Omental fat pad (tissue), 4 donors: Measurements from ENCODE around the gene GDNF. TPM values are rescaled to one million over a fixed set of nuclear protein-coding genes. Genes with fewer than 3 reads are reported as not detected.

ENCODE experiments used
- ATAC-seq: fragments of 150-250 bp; one replicate; pipeline ENCODE4 v1.9.1; 2016; ENCODE audit warnings: mild to moderate bottlenecking, moderate library complexity; ENCODE audit not compliant: low FRiP score
- DNase-seq: peaks from one replicate; pipeline ENCODE4 v3.0.0-alpha.2; 2019; ENCODE audit warnings: low spot score
- CTCF ChIP-seq, 3 donors: fragments of 450-650 bp; IDR thresholded peaks; one replicate each; pipeline ENCODE4 v1.5.1; 2016 to 2017; ENCODE audit warnings: antibody characterized with exemption in 3 of 3, mild to moderate bottlenecking in 3 of 3, moderate library complexity in 2 of 3
- total RNA-seq, 4 donors: library from RNA; depleted of rRNA; stranded (reverse); fragments of >200 nt; gene quantifications; one replicate each; pipeline ENCODE4 v1.1.0, GENCODE V29; 2016

Gene GDNF
- under 1 TPM in 1 of 4 donors, not detected in 3; 0.13 TPM for total RNA-seq

- ATAC-seq (no peak), DNase-seq (no peak)
- no peak for TF ChIP-seq CTCF (IDR thresholded peaks at IDR 0.05)
These were observed at the start of gene GDNF for GRCh38 chr5:37839407-37840052. Gene GDNF (minus strand): TSS chr5:37840041. CDS start chr5:37834796, 5,245 bp downstream.

DNA sequence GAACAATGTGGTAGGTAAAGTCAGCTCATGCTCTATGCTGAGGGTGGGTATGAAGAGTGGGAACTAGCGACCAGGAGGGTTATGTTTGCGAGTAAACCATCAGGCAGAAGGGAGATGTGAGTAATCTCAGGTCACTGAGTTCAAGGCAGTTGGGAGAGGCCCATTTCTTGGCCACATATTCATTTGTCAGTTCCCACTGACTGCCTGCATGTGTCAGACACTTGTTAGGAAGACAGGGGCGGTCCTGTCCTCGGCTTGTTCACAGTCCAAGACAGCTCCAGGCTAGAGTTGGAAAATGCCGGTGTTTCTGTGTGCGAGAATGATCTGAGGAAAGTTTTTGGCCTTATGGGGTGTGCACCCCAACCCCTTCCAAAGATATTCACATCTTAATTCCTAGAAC, 48.6 kb upstream of the GDNF start:
- ATAC-seq (no peak), DNase-seq (no peak)
- TF ChIP-seq CTCF (IDR thresholded peaks at IDR 0.05), result no peak

DNA sequence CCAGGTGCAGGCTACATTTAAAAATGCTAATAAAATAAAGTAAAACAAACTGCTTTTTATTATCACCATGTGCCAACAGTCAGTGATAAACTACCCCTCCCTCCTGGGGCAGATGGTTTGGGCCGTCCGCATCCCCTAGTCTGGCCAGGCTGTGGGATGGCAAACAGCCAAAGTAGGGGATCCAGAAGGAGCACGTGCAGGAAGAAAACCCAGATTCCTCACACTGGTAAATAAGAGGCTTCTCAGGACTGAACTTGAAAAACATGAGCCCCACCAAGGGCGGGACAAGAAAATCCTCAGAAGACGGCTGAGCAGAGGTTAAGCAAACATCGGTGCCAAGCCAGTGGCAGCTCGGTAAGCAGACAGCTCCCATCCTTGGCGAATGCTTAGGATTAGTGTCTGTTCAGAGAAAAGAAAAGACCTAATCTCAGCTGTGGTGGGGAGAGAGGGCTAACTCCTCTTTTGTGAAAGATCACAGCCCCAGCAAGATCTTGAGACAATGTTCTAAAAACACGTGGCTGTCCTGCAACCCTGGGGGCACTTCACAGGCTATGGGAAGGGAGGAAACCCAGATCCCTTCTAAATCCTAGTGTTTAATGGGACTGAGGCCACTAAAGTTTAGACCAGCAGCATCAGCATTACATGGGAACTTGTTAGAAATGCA, 46.5 kb upstream of the GDNF start:
- ATAC-seq, result no peak
- no peak for DNase-seq
- TF ChIP-seq CTCF (IDR thresholded peaks at IDR 0.05), result no peak

- no peak for DNase-seq
- no peak for TF ChIP-seq CTCF (IDR thresholded peaks at IDR 0.05)
- no peak for ATAC-seq
These were observed 42.8 kb upstream of the GDNF start for GRCh38 chr5:37882636-37883035.

DNA sequence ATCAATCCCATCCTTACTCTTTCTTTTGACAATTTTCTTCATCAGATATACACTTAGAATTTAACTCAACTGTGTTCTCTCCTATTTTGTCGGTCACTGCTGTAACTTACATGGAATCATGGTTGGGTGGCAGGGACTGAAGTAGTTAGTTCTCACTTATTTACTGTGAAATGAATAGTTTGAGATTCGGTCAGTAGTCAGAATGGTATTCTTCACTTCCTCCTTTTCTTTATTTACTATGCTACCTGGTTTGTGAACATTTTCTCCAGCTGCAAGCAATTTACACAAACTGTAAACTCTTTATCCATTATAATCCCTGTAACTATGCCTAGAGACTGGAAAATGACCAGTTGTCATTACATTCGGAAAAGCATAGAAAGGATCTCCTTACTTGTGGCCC, 41.5 kb upstream of the GDNF start:
- no peak for TF ChIP-seq CTCF (IDR thresholded peaks at IDR 0.05)
- no peak for ATAC-seq
- no peak for DNase-seq

DNA sequence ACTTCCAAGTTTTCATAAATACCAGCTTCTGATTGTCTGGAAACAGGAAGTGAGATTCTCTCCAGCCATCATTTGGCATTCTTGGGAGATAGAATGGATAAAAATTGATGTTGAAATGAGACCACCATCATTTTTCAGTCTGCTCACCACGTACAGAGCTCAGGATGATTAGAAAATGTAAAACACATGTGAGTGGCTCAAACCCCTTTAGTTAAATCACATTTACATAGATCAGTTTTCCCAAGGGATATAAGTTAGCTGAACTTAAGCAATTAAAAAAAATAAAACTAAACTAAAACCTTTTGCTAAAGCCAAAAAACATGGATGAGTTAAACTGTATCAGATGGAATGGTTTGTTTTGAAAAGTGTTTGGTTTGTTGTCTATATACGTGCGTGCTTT, 37.1 kb upstream of the GDNF start:
- TF ChIP-seq CTCF (IDR thresholded peaks at IDR 0.05), result no peak
- ATAC-seq (no peak), DNase-seq (no peak)

DNA sequence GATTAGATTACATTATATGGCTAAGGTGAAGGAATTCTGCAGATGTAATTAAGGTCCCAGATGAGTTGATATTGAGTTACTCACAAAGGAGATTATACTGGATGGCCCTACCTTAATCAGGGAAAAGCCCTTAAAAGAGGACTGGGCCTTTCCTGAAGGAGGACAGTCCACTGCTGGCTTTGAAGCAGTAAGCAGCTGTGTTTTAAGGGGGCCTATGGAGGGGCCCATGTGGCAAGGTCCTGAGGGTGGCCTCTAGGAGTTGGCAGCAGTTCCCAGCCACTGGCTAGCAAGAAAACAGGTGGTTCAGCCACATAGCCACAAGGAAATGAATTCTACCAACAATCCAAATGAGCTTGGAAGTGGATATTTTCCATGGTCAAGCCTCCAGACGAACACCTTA, 36.4 kb upstream of the GDNF start:
- DNase-seq, result no peak
- no peak for ATAC-seq
- TF ChIP-seq CTCF (IDR thresholded peaks at IDR 0.05), result no peak
